GM12878 (cell line): ENCODE results near the gene MYL6B. TPM values are rescaled to one million over a fixed set of nuclear protein-coding genes. Genes with fewer than 3 reads are reported as not detected.

ENCODE experiments used
- ATF7 ChIP-seq: fragments of 450-650 bp; IDR thresholded peaks from 2 replicates; pipeline ENCODE4 v1.6.1; 2016; ENCODE audit warnings: low read depth, mild to moderate bottlenecking
- BACH1 ChIP-seq: fragments of 450-650 bp; IDR thresholded peaks from 2 replicates; pipeline ENCODE4 v1.6.1; 2017; ENCODE audit warnings: mild to moderate bottlenecking, borderline replicate concordance
- BCL11A ChIP-seq: IDR thresholded peaks from 2 replicates; pipeline ENCODE4 v1.6.1; 2011; ENCODE audit warnings: low read depth, low read length
- CBFB ChIP-seq: IDR thresholded peaks from 2 replicates; pipeline ENCODE4 v1.6.1; 2016; ENCODE audit warnings: antibody characterized with exemption, low read depth
- CREB1 ChIP-seq: IDR thresholded peaks from 2 replicates; pipeline ENCODE4 v1.6.1; 2012; ENCODE audit warnings: low read depth, mild to moderate bottlenecking, inconsistent platforms
- CREM ChIP-seq: IDR thresholded peaks from 2 replicates; pipeline ENCODE4 v1.6.1; 2014; ENCODE audit warnings: antibody characterized with exemption, low read depth
- FOXK2 ChIP-seq: fragments of 450-650 bp; IDR thresholded peaks from 2 replicates; pipeline ENCODE4 v1.6.1; 2017; ENCODE audit warnings: mild to moderate bottlenecking, moderate library complexity
- NFYA ChIP-seq: IDR thresholded peaks from 2 replicates; pipeline ENCODE4 v1.6.1; 2011; ENCODE audit warnings: low read depth, mild to moderate bottlenecking, low read length, improper control_type of control experiment, borderline replicate concordance
- PAX8 ChIP-seq: fragments of 450-650 bp; IDR thresholded peaks from 2 replicates; pipeline ENCODE4 v1.6.1; 2017; ENCODE audit warnings: mild to moderate bottlenecking, moderate library complexity
- POLR2AphosphoS5 ChIP-seq: IDR thresholded peaks from 2 replicates; pipeline ENCODE4 v1.6.1; 2011; ENCODE audit warnings: mild to moderate bottlenecking, low read length, inconsistent platforms
- POU2F2 ChIP-seq: IDR thresholded peaks from 3 replicates; pipeline ENCODE4 v1.6.1; 2011; ENCODE audit warnings: low read depth, mild to moderate bottlenecking, low read length, borderline replicate concordance
- REST ChIP-seq: IDR thresholded peaks from 2 replicates; pipeline ENCODE4 v1.6.1; 2012; ENCODE audit warnings: mild to moderate bottlenecking, low read depth, low read length
- YBX1 ChIP-seq: fragments of 450-650 bp; IDR thresholded peaks from 2 replicates; pipeline ENCODE4 v1.6.1; 2016; ENCODE audit warnings: antibody characterized with exemption
- ZBTB4 ChIP-seq: fragments of 450-650 bp; formaldehyde crosslinking; IDR thresholded peaks from 2 replicates; pipeline ENCODE4 v1.4.0; 2022; ENCODE audit warnings: mild to moderate bottlenecking, moderate library complexity
- ZNF622 ChIP-seq: fragments of 450-650 bp; IDR thresholded peaks from 2 replicates; pipeline ENCODE4 v1.6.1; 2017; ENCODE audit warnings: mild to moderate bottlenecking, inconsistent platforms
- polyA plus RNA-seq, 11 experiments: library from polyadenylated mRNA; depleted of rRNA in 4 of 11; unstranded in 6 of 11; stranded (reverse) in 5 of 11; fragments of >200 nt; fragmentation: Nextera tagmentation in 4 of 11; fragmentation: Illumina TruSeq in 1 of 11; extraction: Ambion mirVana in 4 of 11; extraction: Trizol in 1 of 11; gene quantifications; 1 replicate in 1 of 11; 2 replicates in 10 of 11; pipeline versions ENCODE4 v1.2.1 to v1.2.3, GENCODE V29; 2011 to 2016; ENCODE audit warnings: inconsistent platforms in 2 of 11, missing spikeins in 2 of 11, low read depth in 1 of 11
- total RNA-seq, 4 experiments: library from RNA; depleted of rRNA in 3 of 4; stranded (reverse); fragments of >200 nt in 3 of 4; fragmentation: Illumina TruSeq in 1 of 4; extraction: Trizol in 1 of 4; gene quantifications; 2 replicates each; pipeline versions ENCODE4 v1.2.1 to v1.2.3, GENCODE V29; 2013 to 2021
- TF ChIP-seq, protein P1 (sequence below): fragments of 450-650 bp; IDR thresholded peaks from 2 replicates; pipeline ENCODE4 v1.6.1; 2016; ENCODE audit warnings: mild to moderate bottlenecking
- TF ChIP-seq, protein P2 (sequence below): IDR thresholded peaks from 2 replicates; pipeline ENCODE4 v1.6.1; 2012; ENCODE audit warnings: improper control_type of control experiment, low read depth, low read length; ENCODE audit not compliant: insufficient replicate concordance

MYL6B gene
- total and polyA plus RNA-seq, 10 of the 15 experiments (the other 5 are each of a cell fraction or from before 2014, with no cell fraction given), result 75.5 to 153 (median 114) TPM

- peak; percentile 63; the same call in 1 of the 2 replicates for TF ChIP-seq PAX8
- peak; percentile 90 for TF ChIP-seq ZBTB4
- peak; percentile 29; the same call in 1 of the 2 replicates for TF ChIP-seq REST
- no peak for TF ChIP-seq YBX1
- TF ChIP-seq ATF7, result peak; percentile 100
- TF ChIP-seq POU2F2, result peak; percentile 95
- peak; percentile 88; the same call in 1 of the 2 replicates for TF ChIP-seq BACH1
- TF ChIP-seq, protein P1, sequence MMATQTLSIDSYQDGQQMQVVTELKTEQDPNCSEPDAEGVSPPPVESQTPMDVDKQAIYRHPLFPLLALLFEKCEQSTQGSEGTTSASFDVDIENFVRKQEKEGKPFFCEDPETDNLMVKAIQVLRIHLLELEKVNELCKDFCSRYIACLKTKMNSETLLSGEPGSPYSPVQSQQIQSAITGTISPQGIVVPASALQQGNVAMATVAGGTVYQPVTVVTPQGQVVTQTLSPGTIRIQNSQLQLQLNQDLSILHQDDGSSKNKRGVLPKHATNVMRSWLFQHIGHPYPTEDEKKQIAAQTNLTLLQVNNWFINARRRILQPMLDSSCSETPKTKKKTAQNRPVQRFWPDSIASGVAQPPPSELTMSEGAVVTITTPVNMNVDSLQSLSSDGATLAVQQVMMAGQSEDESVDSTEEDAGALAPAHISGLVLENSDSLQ, result peak; percentile 50
- 0 out of 2 replicates have a peak, but pooled peaks have one; percentile 21 for TF ChIP-seq BCL11A
- TF ChIP-seq NFYA, result no peak
- peak; percentile 93 for TF ChIP-seq CREM
- peak; percentile 95 for TF ChIP-seq CREB1
- TF ChIP-seq, protein P2, sequence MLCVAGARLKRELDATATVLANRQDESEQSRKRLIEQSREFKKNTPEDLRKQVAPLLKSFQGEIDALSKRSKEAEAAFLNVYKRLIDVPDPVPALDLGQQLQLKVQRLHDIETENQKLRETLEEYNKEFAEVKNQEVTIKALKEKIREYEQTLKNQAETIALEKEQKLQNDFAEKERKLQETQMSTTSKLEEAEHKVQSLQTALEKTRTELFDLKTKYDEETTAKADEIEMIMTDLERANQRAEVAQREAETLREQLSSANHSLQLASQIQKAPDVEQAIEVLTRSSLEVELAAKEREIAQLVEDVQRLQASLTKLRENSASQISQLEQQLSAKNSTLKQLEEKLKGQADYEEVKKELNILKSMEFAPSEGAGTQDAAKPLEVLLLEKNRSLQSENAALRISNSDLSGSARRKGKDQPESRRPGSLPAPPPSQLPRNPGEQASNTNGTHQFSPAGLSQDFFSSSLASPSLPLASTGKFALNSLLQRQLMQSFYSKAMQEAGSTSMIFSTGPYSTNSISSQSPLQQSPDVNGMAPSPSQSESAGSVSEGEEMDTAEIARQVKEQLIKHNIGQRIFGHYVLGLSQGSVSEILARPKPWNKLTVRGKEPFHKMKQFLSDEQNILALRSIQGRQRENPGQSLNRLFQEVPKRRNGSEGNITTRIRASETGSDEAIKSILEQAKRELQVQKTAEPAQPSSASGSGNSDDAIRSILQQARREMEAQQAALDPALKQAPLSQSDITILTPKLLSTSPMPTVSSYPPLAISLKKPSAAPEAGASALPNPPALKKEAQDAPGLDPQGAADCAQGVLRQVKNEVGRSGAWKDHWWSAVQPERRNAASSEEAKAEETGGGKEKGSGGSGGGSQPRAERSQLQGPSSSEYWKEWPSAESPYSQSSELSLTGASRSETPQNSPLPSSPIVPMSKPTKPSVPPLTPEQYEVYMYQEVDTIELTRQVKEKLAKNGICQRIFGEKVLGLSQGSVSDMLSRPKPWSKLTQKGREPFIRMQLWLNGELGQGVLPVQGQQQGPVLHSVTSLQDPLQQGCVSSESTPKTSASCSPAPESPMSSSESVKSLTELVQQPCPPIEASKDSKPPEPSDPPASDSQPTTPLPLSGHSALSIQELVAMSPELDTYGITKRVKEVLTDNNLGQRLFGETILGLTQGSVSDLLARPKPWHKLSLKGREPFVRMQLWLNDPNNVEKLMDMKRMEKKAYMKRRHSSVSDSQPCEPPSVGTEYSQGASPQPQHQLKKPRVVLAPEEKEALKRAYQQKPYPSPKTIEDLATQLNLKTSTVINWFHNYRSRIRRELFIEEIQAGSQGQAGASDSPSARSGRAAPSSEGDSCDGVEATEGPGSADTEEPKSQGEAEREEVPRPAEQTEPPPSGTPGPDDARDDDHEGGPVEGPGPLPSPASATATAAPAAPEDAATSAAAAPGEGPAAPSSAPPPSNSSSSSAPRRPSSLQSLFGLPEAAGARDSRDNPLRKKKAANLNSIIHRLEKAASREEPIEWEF, result no peak
- TF ChIP-seq POLR2AphosphoS5, result peak; percentile 99
- TF ChIP-seq CBFB, result peak; percentile 77; the same call in 1 of the 2 replicates
- no peak for TF ChIP-seq ZNF622
- peak; percentile 60; the same call in 1 of the 2 replicates for TF ChIP-seq FOXK2
Observed at GRCh38 chr12:56158029-56158925, 5.9 kb downstream of the MYL6B start, which contains the start of gene MYL6 (continued).
